OCI-LY1 (cell line): Measurements from ENCODE around the gene TOX2.

Experiments used
- EZH2 ChIP-seq: fragments of 200-600 bp; sonication (generic), shearing (Covaris generic); IDR thresholded peaks from 2 replicates; pipeline ENCODE4 v1.8.0; 2017; ENCODE audit warnings: borderline replicate concordance, mixed run types, mild to moderate bottlenecking, antibody characterized with exemption, low read length, moderate library complexity, mixed read lengths
- TF ChIP-seq, protein P1 (sequence below): fragments of 200-600 bp; sonication (generic), shearing (Covaris generic); IDR thresholded peaks from 2 replicates; pipeline ENCODE4 v1.5.1; 2017; ENCODE audit warnings: mild to moderate bottlenecking, antibody characterized with exemption, low read length, moderate library complexity, mixed read lengths

DNA sequence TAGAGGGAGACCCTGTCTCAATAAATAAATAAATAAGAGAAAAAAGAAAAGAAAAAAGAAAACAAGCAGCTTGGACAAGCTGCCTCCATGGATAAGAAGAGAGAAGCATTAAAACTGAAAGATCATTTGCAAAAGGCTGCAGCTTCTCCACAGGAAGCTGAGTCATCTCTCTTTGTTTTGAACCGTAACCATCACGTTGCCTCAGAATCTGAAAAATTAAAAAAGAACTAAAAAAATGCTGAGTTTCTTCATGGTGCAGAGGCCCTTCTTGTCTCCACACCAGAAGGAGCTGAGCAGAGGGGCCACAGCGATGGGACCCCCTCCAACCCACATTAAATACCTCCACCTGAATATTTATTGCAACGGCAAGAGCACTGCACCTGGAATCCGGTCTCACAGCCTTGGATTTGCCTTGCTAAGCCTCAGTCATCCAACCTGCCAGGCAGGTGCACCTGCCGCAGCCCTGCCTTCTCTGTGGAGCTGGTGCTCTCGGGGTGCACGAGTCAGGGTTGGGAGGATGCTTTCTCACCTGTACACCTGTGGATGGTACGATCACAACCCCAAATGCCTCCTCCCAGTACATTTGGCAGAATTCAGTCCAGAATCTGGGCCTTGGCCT, 28.1 kb downstream of the TOX2 start:
- TF ChIP-seq, protein P1, sequence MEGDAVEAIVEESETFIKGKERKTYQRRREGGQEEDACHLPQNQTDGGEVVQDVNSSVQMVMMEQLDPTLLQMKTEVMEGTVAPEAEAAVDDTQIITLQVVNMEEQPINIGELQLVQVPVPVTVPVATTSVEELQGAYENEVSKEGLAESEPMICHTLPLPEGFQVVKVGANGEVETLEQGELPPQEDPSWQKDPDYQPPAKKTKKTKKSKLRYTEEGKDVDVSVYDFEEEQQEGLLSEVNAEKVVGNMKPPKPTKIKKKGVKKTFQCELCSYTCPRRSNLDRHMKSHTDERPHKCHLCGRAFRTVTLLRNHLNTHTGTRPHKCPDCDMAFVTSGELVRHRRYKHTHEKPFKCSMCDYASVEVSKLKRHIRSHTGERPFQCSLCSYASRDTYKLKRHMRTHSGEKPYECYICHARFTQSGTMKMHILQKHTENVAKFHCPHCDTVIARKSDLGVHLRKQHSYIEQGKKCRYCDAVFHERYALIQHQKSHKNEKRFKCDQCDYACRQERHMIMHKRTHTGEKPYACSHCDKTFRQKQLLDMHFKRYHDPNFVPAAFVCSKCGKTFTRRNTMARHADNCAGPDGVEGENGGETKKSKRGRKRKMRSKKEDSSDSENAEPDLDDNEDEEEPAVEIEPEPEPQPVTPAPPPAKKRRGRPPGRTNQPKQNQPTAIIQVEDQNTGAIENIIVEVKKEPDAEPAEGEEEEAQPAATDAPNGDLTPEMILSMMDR: no peak
- no peak for TF ChIP-seq EZH2
